Measurements from ENCODE around the gene KCTD10. TPM values are rescaled to one million over a fixed set of nuclear protein-coding genes. Genes with fewer than 3 reads are reported as not detected.

KCTD10 gene
- total RNA-seq, 1 experiment from 2014 or later: 45.9 TPM

DNA sequence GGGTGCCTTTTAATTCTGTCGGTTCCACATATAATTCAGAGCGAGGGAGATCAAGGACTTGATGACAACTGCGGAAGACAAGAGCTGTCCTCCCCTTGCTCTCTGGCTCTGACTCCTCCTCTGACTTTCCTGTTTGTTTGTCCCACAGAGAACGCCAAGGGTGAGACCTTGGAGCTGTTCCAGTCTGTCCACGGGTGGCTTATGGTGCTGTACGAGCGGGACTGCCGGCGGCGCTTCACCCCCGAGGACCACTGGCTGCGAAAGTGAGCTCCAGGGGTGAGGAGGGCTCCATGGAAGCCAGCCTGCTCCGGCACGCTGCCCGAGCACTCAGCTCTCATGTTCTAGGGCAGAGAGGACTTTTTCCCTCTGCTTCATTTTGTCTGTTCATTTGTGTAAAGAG, 33.1 kb upstream of the KCTD10 start:
- H3K9me3 ChIP-seq (ENCODE audit: insufficient read depth, low read depth): no peaks in the 10 kb centered on the region
- intact Hi-C loops (cut with micrococcal nuclease; ENCODE audit: unreplicated experiment): no loop called here
- no peaks in the 10 kb centered on the region for H3K79me2 ChIP-seq (ENCODE audit: low read depth)
- ChIA-PET POLR2A (ENCODE audit: unreplicated experiment) (no interaction called here), CTCF (interaction anchor here (0.6 kb wide), 1 partner anchor 50 kb away, joined by 3 read pairs; no protein-coding TSS in a partner anchor)
- no peak overlapping the region for H3K4me2 ChIP-seq
- H3K4me1 ChIP-seq (replicated peaks; ENCODE audit: insufficient read depth): no peaks in the 10 kb centered on the region
- H4K20me1 ChIP-seq (ENCODE audit: insufficient read depth): no peaks in the 10 kb centered on the region
- H2AFZ ChIP-seq: no peak overlapping the region
- no peaks in the 10 kb centered on the region for H3K27me3 ChIP-seq (ENCODE audit: insufficient read depth, low read depth)
- H3K4me3 ChIP-seq: no peak overlapping the region
- no peak overlapping the region for H3K27ac ChIP-seq
- no TSS peak for BruUV-seq (replicated peaks)
- no peaks in the 10 kb centered on the region for H3F3A ChIP-seq (ENCODE audit: insufficient read depth, low read depth)
- TF ChIP-seq EZH2 (IDR thresholded peaks at IDR 0.05; ENCODE audit: low read depth): no peak
- TF ChIP-seq, protein P1, sequence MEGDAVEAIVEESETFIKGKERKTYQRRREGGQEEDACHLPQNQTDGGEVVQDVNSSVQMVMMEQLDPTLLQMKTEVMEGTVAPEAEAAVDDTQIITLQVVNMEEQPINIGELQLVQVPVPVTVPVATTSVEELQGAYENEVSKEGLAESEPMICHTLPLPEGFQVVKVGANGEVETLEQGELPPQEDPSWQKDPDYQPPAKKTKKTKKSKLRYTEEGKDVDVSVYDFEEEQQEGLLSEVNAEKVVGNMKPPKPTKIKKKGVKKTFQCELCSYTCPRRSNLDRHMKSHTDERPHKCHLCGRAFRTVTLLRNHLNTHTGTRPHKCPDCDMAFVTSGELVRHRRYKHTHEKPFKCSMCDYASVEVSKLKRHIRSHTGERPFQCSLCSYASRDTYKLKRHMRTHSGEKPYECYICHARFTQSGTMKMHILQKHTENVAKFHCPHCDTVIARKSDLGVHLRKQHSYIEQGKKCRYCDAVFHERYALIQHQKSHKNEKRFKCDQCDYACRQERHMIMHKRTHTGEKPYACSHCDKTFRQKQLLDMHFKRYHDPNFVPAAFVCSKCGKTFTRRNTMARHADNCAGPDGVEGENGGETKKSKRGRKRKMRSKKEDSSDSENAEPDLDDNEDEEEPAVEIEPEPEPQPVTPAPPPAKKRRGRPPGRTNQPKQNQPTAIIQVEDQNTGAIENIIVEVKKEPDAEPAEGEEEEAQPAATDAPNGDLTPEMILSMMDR (conservative IDR thresholded peaks at IDR 0.05): no peak
- DNase-seq: no peak
- H3K36me3 ChIP-seq (ENCODE audit: low read depth): no peaks in the 10 kb centered on the region
- H3K9me2 ChIP-seq (ENCODE audit: insufficient read depth): no peaks in the 10 kb centered on the region

DNA sequence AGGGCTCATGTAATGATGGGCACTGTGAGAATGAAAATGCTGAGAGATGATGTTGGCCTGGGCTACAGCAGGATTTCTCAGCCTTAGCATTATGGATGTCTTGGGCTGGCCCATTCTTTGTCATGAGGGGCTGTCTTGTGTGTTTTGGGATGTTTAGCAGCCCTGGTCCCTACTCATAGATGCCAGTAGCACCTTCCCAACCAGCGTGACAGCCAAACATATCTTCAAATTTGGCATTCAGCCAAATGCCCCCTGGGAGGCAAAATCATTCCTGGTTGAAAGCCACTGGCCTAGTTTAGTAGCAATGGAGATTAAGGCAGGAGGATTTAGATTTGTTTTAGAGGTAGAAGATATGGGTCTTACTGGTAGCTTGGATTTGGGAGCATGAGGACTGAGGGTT, 27.0 kb upstream of the KCTD10 start:
- TF ChIP-seq, protein P1 (conservative IDR thresholded peaks at IDR 0.05): no peak
- TF ChIP-seq EZH2 (IDR thresholded peaks at IDR 0.05; ENCODE audit: low read depth): no peak
- DNase-seq: no peak
- H3K36me3 ChIP-seq (ENCODE audit: low read depth): peaks cover 9% of the 10 kb centered on the region; the same call in 1 of the 2 replicates
- H3K4me1 ChIP-seq (replicated peaks; ENCODE audit: insufficient read depth): no peaks in the 10 kb centered on the region
- ChIA-PET POLR2A (ENCODE audit: unreplicated experiment) (no interaction called here), CTCF (interaction anchor here (0.6 kb wide), 1 partner anchor 85 kb away, joined by 3 read pairs; no protein-coding TSS in a partner anchor)
- no peaks in the 10 kb centered on the region for H3K79me2 ChIP-seq (ENCODE audit: low read depth)
- no peak overlapping the region for H3K4me2 ChIP-seq
- no peaks in the 10 kb centered on the region for H4K20me1 ChIP-seq (ENCODE audit: insufficient read depth)
- no peaks in the 10 kb centered on the region for H3K27me3 ChIP-seq (ENCODE audit: insufficient read depth, low read depth)
- intact Hi-C loops (cut with micrococcal nuclease; ENCODE audit: unreplicated experiment): no loop called here
- no peak overlapping the region for H2AFZ ChIP-seq
- H3K27ac ChIP-seq: no peak overlapping the region
- H3K9me3 ChIP-seq (ENCODE audit: insufficient read depth, low read depth): no peaks in the 10 kb centered on the region
- no TSS peak for BruUV-seq (replicated peaks)
- no peaks in the 10 kb centered on the region for H3K9me2 ChIP-seq (ENCODE audit: insufficient read depth)
- H3K4me3 ChIP-seq: no peak overlapping the region
- H3F3A ChIP-seq (ENCODE audit: insufficient read depth, low read depth): no peaks in the 10 kb centered on the region

DNA sequence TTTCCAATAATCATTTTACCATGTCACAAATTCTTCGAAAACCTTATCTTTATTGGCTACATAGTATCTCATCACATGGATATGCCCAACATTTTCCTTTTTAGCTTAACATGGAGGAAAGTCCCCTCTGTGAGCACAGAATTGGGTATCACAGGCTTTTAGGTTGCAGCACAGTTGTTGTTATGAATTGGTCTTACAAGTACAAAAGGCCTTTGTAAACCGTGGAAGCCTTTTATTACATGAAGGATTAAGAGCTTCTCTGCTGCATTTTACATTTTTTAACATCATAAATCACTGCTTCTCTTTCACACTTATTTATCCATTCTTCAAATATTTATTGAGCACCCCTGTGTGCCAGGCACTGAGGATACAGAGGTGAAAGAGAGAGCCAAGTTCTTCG, 26.5 kb upstream of the KCTD10 start:
- no peak overlapping the region for H3K4me2 ChIP-seq
- no peaks in the 10 kb centered on the region for H3K9me2 ChIP-seq (ENCODE audit: insufficient read depth)
- no peaks in the 10 kb centered on the region for H4K20me1 ChIP-seq (ENCODE audit: insufficient read depth)
- H2AFZ ChIP-seq: no peak overlapping the region
- no peak for TF ChIP-seq EZH2 (IDR thresholded peaks at IDR 0.05; ENCODE audit: low read depth)
- TF ChIP-seq, protein P1 (conservative IDR thresholded peaks at IDR 0.05): no peak
- H3K4me1 ChIP-seq (replicated peaks; ENCODE audit: insufficient read depth): no peaks in the 10 kb centered on the region
- BruUV-seq (replicated peaks): no TSS peak
- H3F3A ChIP-seq (ENCODE audit: insufficient read depth, low read depth): no peaks in the 10 kb centered on the region
- H3K27me3 ChIP-seq (ENCODE audit: insufficient read depth, low read depth): no peaks in the 10 kb centered on the region
- ChIA-PET POLR2A (ENCODE audit: unreplicated experiment) (no interaction called here), CTCF (interaction anchor here (0.6 to 0.7 kb wide), 2 partner anchors 13 to 94 kb away, joined by 3 read pairs; no protein-coding TSS in a partner anchor)
- peaks cover 9% of the 10 kb centered on the region; the same call in 1 of the 2 replicates for H3K36me3 ChIP-seq (ENCODE audit: low read depth)
- intact Hi-C loops (cut with micrococcal nuclease; ENCODE audit: unreplicated experiment): no loop called here
- H3K27ac ChIP-seq: no peak overlapping the region
- H3K9me3 ChIP-seq (ENCODE audit: insufficient read depth, low read depth): no peaks in the 10 kb centered on the region
- H3K4me3 ChIP-seq: no peak overlapping the region
- H3K79me2 ChIP-seq (ENCODE audit: low read depth): no peaks in the 10 kb centered on the region
- DNase-seq: no peak

Measured in PC-9 (cell line).